GM12878 (cell line): ENCODE data around the gene SLC4A9. TPM values are rescaled to one million over a fixed set of nuclear protein-coding genes. Genes with fewer than 3 reads are reported as not detected.

Source experiments
- ATF7 ChIP-seq: fragments of 450-650 bp; IDR thresholded peaks from 2 replicates; pipeline ENCODE4 v1.6.1; 2016; ENCODE audit warnings: low read depth, mild to moderate bottlenecking
- BHLHE40 ChIP-seq, 2 experiments: fragments of 450-650 bp in 1 of 2; IDR thresholded peaks; 2 replicates each; pipeline ENCODE4 v1.6.1; 2011 to 2017; ENCODE audit warnings: low read depth in 2 of 2, borderline replicate concordance in 1 of 2, improper control_type of control experiment in 1 of 2, low read length in 1 of 2, mild to moderate bottlenecking in 1 of 2
- BMI1 ChIP-seq: fragments of 450-650 bp; IDR thresholded peaks from 2 replicates; pipeline ENCODE4 v1.6.1; 2016; ENCODE audit warnings: mild to moderate bottlenecking, moderate library complexity, borderline replicate concordance
- CBFB ChIP-seq: IDR thresholded peaks from 2 replicates; pipeline ENCODE4 v1.6.1; 2016; ENCODE audit warnings: antibody characterized with exemption, low read depth
- FOS ChIP-seq: IDR thresholded peaks from 3 replicates; pipeline ENCODE4 v1.6.1; 2011; ENCODE audit warnings: borderline replicate concordance; ENCODE audit not compliant: insufficient read length; ENCODE audit errors: extremely low read depth
- HDAC6 ChIP-seq: fragments of 200-600 bp; sonication (generic); IDR thresholded peaks from one replicate; pipeline ENCODE4 v1.8.0; 2017; ENCODE audit warnings: antibody characterized with exemption; ENCODE audit not compliant: unreplicated experiment
- IRF5 ChIP-seq: fragments of 450-650 bp; IDR thresholded peaks from 2 replicates; pipeline ENCODE4 v1.6.1; 2017; ENCODE audit warnings: borderline replicate concordance
- JUNB ChIP-seq: IDR thresholded peaks from 2 replicates; pipeline ENCODE4 v1.6.1; 2016; ENCODE audit warnings: antibody characterized with exemption, mild to moderate bottlenecking
- MEF2A ChIP-seq: IDR thresholded peaks from 2 replicates; pipeline ENCODE4 v1.6.1; 2011; ENCODE audit warnings: low read depth, mild to moderate bottlenecking, low read length, moderate library complexity; ENCODE audit not compliant: insufficient read depth
- NBN ChIP-seq: fragments of 450-650 bp; IDR thresholded peaks from 2 replicates; pipeline ENCODE4 v1.6.1; 2016
- NKRF ChIP-seq: fragments of 450-650 bp; conservative IDR thresholded peaks from 2 replicates; pipeline ENCODE4 v1.6.1; 2017; ENCODE audit warnings: mild to moderate bottlenecking, moderate library complexity
- NR2C1 ChIP-seq: fragments of 450-650 bp; IDR thresholded peaks from 2 replicates; pipeline ENCODE4 v1.6.1; 2017; ENCODE audit warnings: antibody characterized with exemption, mild to moderate bottlenecking, moderate library complexity
- NR2C2 ChIP-seq: IDR thresholded peaks from 2 replicates; pipeline ENCODE4 v1.6.1; 2011; ENCODE audit warnings: borderline replicate concordance, low read depth; ENCODE audit not compliant: control insufficient read depth, insufficient read length
- REST ChIP-seq: IDR thresholded peaks from 2 replicates; pipeline ENCODE4 v1.6.1; 2012; ENCODE audit warnings: mild to moderate bottlenecking, low read depth, low read length
- SKIL ChIP-seq: fragments of 450-650 bp; IDR thresholded peaks from 2 replicates; pipeline ENCODE4 v1.6.1; 2017; ENCODE audit warnings: mild to moderate bottlenecking, low read depth, inconsistent platforms; ENCODE audit not compliant: poor library complexity, severe bottlenecking
- SMARCA5 ChIP-seq: fragments of 450-650 bp; IDR thresholded peaks from 2 replicates; pipeline ENCODE4 v1.6.1; 2017; ENCODE audit warnings: mild to moderate bottlenecking
- YY1 ChIP-seq: IDR thresholded peaks from 2 replicates; pipeline ENCODE4 v1.6.1; 2011; ENCODE audit warnings: low read depth, mild to moderate bottlenecking, low read length
- ZNF687 ChIP-seq: fragments of 450-650 bp; IDR thresholded peaks from 2 replicates; pipeline ENCODE4 v1.6.1; 2017; ENCODE audit warnings: mild to moderate bottlenecking, moderate library complexity
- polyA plus RNA-seq, 11 experiments: library from polyadenylated mRNA; depleted of rRNA in 4 of 11; unstranded in 6 of 11; stranded (reverse) in 5 of 11; fragments of >200 nt; fragmentation: Nextera tagmentation in 4 of 11; fragmentation: Illumina TruSeq in 1 of 11; extraction: Ambion mirVana in 4 of 11; extraction: Trizol in 1 of 11; gene quantifications; 1 replicate in 1 of 11; 2 replicates in 10 of 11; pipeline versions ENCODE4 v1.2.1 to v1.2.3, GENCODE V29; 2011 to 2016; ENCODE audit warnings: inconsistent platforms in 2 of 11, missing spikeins in 2 of 11, low read depth in 1 of 11
- total RNA-seq, 4 experiments: library from RNA; depleted of rRNA in 3 of 4; stranded (reverse); fragments of >200 nt in 3 of 4; fragmentation: Illumina TruSeq in 1 of 4; extraction: Trizol in 1 of 4; gene quantifications; 2 replicates each; pipeline versions ENCODE4 v1.2.1 to v1.2.3, GENCODE V29; 2013 to 2021

SLC4A9 gene
- total and polyA plus RNA-seq, 10 of the 15 experiments (the other 5 are each of a cell fraction or from before 2014, with no cell fraction given), result 0.03 to 0.05 (median 0.05) TPM; not detected in 7

GRCh38 chr5:140342287-140342686 lies 17.7 kb upstream of the SLC4A9 start (continued):
- TF ChIP-seq MEF2A (peak; percentile 68), NKRF (no peak), NR2C1 (no peak), NR2C2 (no peak), SKIL (no peak), SMARCA5 (no peak), YY1 (no peak), REST (no peak), CBFB (no peak), NBN (no peak), FOS (no peak), BHLHE40 (IDR thresholded peaks at IDR 0.05; ENCODE audit: borderline replicate concordance in 1 of 2, low read depth in 2 of 2, low read length in 1 of 2) (no peak), HDAC6 (no peak), ATF7 (peak; percentile 29; the same call in 1 of the 2 replicates), BMI1 (no peak), JUNB (no peak), IRF5 (no peak), ZNF687 (no peak)
